ENCODE data around the gene WNT3A.
A peak's percentile ranks its signal among the peaks of the same experiment; 100 is the strongest.

Gene WNT3A

GRCh38 chr1:228072658-228073043, 65.9 kb downstream of the WNT3A start:
- no peak for DNase-seq

GRCh38 chr1:228073061-228073856, 66.5 kb downstream of the WNT3A start:
- DNase-seq: no peak

GRCh38 chr1:228073857-228074545, 67.2 kb downstream of the WNT3A start:
- DNase-seq: no peak

GRCh38 chr1:228074954-228075730, 68.3 kb downstream of the WNT3A start:
- DNase-seq: no peak

- DNase-seq: no peak
These were observed 69.0 kb downstream of the WNT3A start for GRCh38 chr1:228075801-228076271.

GRCh38 chr1:228076796-228077430, 70.1 kb downstream of the WNT3A start:
- DNase-seq: no peak

- DNase-seq: no peak
These were observed 71.0 kb downstream of the WNT3A start for GRCh38 chr1:228077565-228078330.

GRCh38 chr1:228079013-228079412, 72.2 kb downstream of the WNT3A start:
- no peak for DNase-seq

- no peak for DNase-seq
These were observed 72.9 kb downstream of the WNT3A start for GRCh38 chr1:228079601-228080263.

- DNase-seq: no peak
These were observed 74.3 kb downstream of the WNT3A start for GRCh38 chr1:228081144-228081543.

GRCh38 chr1:228081578-228082213, 74.9 kb downstream of the WNT3A start:
- DNase-seq: no peak

- DNase-seq: peak; percentile 14
These were observed 75.6 kb downstream of the WNT3A start, which contains the start of gene ARF1 for GRCh38 chr1:228082214-228082917. Gene ARF1 (plus strand): TSS chr1:228082708. CDS start chr1:228097115, 14,407 bp downstream.

- DNase-seq: no peak
These were observed 76.4 kb downstream of the WNT3A start for GRCh38 chr1:228082918-228083870.

GRCh38 chr1:228083871-228084278, 77.1 kb downstream of the WNT3A start:
- DNase-seq: no peak

- no peak for DNase-seq
These were observed 77.5 kb downstream of the WNT3A start for GRCh38 chr1:228084325-228084724.

- DNase-seq: no peak
These were observed 78.0 kb downstream of the WNT3A start for GRCh38 chr1:228084797-228085196.

GRCh38 chr1:228085287-228085951, 78.6 kb downstream of the WNT3A start:
- no peak for DNase-seq

GRCh38 chr1:228087771-228088251, 81.0 kb downstream of the WNT3A start:
- no peak for DNase-seq
